ENCODE measurements around the gene PPP2R1A.
A peak's percentile ranks its signal among the peaks of the same experiment; 100 is the strongest.
"Not testable (repeated sequence)": the region's sequence is repeated elsewhere in the genome, so short reads cannot be mapped to it uniquely, and the experiment has no call there.

Gene PPP2R1A

DNA sequence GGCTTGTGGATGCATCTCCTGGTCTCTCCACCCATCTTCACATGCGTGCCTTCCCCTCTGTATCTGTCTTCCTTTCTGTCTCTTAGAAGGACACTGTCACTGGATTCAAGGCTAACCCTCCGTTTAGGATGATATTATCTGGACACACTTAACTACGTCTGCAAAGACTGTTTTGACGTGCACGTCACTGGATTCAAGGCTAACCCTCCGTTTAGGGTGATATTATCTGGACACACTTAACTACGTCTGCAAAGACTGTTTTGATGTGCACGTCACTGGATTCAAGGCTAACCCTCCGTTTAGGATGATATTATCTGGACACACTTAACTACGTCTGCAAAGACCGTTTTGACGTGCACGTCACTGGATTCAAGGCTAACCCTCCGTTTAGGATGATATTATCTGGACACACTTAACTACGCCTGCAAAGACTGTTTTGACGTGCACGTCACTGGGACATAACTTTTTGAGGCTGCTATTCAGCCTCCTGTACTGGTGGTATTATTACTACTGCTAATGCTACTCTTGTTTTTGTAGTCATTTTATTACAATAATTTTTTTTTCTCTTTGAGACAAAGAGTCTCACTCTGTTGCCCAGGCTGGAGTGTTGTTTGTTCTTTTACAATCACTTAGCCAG, 11.0 kb downstream of the PPP2R1A start:
- DNase-seq = not testable (repeated sequence)

DNA sequence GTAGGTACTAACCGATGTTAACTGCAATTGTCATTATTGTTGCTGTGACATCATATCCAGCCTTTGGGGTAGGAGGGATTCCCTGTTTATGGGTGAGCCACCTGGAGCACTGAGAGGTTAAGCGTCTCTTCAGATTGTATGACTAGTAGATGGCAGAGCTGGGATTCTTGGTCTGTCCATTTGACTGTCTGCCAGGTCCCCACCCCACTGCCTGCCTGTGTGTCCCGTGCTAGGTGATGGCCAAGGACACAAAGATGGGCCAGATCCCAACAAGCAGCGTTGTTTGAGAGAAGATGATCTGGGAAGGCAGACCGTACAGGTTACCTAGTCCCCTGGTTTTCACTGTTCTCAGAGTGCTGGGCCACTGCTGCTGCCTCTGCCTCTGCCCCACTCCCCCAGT, 16.6 kb downstream of the PPP2R1A start:
- no peak for DNase-seq

DNA sequence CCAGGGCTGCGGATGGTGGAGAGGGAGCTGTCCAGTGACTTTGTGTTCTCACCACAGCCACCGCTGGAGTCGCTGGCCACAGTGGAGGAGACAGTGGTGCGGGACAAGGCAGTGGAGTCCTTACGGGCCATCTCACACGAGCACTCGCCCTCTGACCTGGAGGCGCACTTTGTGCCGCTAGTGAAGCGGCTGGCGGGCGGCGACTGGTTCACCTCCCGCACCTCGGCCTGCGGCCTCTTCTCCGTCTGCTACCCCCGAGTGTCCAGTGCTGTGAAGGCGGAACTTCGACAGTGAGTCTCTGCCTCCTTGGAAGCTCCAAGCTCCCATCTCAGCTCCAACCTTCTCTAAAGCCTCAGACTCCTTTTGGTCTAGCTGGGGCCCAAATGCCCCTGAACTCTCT, 21.4 kb downstream of the PPP2R1A start:
- DNase-seq = no peak

DNA sequence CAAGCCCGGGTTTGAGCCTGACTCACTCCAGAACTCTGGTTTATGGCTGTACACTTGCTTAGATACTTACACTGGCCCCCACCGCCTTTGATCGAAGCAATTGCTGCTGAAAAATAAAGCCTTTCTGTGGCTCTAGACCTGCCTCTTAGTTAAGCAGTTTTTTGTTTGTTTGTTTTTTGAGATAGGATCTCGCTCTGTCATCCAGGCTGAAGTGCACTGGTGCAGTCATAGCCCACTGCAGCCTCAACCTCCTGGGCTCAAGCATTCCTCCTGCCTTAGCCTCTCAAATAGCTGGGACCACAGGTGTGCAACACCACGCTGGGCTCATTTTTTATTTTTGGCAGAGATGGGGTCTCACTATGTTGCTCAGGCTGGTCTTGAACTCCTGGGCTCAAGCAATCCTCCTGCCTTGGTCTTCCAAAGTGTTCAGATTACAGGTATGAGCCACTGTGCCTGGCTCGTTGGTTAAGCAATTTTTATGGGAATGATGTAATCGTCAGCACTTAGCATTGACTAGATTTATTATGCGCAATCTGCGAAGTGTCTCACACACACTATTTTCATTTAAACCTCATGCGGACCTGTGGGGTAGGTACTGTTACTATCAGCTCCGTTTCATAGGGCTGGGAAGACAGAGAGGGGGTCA, 22.2 kb downstream of the PPP2R1A start:
- no peak for DNase-seq

DNA sequence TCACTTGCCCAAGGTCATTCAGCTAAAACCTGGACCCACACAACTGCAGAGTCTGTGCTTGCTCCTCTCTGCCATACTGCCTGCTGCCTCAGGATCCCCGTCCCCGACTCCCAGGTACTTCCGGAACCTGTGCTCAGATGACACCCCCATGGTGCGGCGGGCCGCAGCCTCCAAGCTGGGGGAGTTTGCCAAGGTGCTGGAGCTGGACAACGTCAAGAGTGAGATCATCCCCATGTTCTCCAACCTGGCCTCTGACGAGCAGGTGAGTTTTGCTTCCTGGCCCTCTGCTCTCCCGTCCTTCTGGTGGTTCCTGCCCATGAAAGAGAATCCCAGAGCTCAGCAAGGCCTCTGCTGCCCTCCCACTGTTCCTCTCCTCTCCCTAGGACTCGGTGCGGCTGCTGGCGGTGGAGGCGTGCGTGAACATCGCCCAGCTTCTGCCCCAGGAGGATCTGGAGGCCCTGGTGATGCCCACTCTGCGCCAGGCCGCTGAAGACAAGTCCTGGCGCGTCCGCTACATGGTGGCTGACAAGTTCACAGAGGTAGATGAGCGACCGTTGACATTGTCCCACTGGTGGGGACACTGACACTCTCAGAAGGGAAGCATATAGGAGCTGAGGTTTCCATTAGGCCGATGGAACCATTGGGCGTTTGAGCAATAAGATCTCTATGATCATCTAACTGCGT, 22.9 kb downstream of the PPP2R1A start:
- DNase-seq = no peak

DNA sequence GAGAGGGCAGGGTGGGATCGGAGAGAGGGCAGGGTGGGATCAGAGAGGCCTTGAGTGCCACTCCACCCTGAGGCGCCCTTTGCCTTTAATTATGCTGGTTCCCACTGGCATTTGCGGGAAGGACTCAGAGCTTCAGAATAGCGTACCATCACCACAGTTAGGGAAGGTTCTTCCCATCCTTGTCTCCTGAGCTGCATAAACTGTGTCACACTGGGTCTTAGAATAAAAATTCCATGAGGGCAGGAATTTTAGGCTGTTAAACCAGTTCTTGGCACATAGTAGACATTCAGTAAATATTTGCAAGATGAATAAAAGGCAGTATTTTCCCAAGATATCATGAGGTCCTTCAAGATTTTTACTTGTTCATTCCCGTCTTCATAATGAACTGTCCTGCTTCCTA, 24.4 kb downstream of the PPP2R1A start:
- no peak for DNase-seq

DNA sequence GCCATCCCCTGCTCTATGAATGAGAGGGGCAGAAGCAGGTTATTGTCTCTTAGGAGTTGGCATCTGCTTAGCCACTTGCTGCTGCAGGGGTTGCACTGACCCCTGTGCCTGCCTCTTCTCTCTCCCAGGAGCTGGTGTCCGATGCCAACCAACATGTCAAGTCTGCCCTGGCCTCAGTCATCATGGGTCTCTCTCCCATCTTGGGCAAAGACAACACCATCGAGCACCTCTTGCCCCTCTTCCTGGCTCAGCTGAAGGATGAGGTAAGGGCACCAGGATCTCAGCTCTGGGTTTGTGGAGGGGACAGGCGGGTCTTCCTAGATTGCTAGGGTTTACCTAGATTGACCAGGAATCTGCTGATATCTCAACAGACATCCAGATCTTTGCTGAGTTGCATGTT, 26.5 kb downstream of the PPP2R1A start:
- DNase-seq = no peak

DNA sequence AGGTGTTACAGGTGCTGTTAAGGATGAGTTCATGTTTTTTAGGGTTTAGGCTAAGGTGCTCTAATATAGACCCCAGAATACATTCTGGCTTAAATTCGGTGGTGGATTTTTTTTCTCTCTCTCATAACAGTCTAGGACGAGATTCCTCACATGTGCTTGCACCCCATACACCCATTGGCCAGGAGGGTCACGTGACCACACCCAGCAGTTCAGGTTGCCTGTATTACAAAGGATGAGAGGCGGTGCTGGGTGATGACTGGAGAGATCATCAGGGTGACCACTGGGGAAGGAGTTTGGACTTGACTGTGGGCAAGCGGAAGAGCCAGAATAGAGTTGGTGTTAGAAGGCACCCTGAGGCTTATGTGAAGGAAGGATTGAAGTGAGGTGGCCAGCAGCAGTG, 27.7 kb downstream of the PPP2R1A start:
- DNase-seq = no peak

DNA sequence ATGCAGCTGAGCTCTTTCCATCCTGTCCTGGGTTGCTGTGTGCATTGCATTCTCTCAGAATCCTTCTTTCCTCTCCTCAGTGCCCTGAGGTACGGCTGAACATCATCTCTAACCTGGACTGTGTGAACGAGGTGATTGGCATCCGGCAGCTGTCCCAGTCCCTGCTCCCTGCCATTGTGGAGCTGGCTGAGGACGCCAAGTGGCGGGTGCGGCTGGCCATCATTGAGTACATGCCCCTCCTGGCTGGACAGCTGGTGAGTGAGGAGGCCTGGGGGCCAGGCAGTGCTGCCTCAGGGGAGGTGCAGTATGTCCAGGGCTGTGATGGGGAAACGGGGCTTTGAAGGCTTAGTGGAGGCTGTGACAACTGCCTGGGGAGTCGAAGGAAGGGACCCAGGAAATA, 29.8 kb downstream of the PPP2R1A start:
- no peak for DNase-seq

DNA sequence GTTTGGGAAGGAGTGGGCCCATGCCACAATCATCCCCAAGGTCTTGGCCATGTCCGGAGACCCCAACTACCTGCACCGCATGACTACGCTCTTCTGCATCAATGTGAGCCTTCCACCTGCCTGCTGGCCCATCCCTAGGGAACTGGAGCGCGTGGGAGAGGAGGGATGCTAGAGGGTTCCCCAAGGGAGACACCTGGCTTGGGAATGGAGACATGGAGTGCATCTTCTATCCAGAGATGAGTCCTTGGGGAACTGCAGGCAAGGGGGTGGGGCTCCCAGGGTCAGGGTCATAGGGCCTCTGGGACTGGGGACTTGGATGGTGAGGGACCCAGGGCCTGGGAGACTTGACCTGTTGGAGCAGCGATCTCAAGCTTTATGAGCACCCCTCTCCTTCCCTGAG, 31.2 kb downstream of the PPP2R1A start:
- DNase-seq = no peak

DNA sequence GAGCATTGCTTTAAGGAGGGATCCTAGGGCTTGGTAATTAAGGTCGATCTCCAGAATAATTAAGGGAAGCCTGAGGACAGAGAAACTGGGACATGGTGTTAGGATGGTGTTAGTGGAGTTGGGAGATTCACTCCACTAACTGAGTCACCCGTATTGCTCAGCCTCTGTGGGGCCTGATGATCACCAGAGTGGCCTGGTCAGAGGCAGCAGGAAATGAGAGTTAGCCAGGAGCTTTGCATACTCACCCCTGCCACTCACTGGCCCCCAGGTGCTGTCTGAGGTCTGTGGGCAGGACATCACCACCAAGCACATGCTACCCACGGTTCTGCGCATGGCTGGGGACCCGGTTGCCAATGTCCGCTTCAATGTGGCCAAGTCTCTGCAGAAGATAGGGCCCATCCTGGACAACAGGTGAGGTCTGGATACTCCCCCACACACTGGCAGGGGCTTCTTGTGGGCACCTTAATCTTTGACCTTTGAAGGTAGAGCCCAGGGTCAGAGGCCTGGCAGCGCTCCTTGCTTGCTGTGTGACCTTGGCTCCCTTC, 32.1 kb downstream of the PPP2R1A start:
- no peak for DNase-seq

DNA sequence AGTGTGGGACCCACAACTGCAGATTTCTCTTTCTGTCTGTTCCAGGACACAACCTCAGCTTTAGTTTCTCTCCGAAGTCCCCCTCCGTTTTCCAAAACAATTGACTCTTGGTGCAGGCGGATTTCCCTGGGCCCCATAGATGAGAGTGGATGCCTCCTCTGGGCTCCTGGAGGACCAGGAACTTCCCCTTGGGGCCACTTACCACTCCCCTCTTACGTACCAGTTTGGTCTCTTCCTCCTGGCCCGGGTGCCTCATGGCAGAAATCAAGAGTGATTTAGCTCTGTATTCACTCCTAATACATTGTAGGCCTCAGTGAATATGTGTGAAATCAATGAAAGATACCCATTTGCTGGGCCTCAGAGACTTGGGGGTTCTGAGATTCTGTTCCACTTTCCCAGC, 34.4 kb downstream of the PPP2R1A start:
- DNase-seq = no peak

DNA sequence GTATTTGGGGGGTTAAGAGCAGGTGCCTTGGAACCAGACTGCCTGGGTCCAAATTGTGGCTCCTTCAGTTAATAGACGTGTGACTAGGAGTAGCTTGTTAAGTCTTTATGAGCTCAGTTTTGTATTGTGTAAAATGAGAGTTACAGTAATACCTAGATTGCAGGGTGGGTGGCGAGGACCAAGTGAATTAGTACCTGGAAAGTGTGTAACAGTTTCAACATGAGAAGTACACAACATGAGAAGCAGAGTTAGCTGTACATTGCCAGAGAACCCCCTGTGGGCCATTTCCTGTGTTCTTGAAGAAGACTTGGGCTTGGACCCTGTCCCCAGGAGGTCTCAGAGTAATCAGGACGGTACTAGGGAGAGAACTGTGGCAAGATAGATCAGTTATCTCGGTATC, 36.8 kb downstream of the PPP2R1A start:
- no peak for DNase-seq

DNA sequence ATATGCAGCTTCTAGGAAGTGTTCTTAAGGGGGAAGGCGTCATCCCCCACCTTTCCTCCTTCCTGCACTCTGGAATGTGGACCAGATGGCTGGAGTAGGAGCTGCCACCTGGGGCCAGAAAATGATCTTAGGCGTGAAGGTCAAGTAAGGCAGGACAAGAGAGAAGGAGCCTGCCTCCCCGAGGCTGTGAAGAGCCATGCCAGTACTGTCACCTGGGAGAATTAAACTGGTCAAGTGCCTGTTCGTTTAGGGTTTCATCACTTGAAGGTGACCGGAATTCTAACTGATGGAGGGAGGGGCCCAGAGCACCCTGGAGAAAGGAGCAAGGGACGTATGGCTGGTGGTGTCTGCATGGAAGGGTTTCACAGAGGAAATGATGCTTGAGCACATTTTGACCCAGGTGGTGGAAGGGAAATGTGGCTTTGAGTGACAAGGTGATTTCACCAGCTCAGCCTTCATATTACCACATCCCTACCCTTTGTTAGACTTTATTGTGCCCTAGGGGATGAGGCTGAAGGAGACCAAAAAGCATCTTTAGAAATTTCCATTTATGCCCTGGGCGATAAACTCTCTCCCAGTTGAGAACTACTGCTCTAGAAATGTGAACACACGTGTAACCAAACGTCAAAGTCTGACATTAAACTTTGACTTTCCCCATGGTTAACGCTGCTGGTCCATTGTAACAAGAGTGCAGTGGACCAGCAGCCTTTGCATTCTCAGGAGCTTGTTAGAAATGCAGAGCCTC, 37.5 kb downstream of the PPP2R1A start:
- no peak for DNase-seq

DNA sequence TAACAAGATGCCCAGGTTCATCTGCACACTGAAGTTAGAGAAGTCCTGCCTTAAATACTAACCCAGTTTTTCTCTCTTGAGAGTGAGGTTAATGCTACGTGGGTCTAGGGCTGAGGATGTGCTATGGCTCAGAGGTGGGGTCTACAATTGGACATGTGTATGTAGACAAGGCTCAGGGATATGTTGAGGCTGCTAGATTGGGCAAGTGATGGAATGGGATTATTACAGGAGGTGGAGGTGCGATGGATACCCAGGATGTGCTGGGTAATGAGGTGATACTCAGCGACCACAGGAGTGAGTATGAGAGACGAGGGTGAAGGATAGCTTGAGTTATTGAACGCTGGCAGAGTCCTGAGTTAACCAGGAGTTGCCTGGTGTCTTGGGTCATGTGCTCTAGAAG, 38.1 kb downstream of the PPP2R1A start:
- DNase-seq = no peak

DNA sequence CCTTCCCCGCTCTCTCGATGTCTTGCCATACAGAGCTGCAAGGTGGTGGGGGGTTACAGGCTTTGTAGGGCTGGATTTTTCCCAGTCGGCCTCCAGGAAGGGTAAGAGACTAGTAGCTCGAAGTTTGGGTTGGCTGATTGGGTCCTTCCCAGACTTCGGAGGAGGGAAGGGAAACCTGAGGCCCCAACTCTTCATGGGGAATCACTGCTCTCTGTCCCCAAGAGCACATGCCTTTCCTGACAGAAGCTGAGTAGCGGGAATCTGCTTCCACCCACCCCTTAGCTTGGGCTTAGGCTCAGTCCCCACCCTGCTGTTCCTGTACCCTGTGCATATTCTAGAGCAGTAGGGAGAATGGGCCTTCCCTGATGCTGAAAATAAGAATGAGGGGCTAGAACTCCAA, 39.7 kb downstream of the PPP2R1A start:
- DNase-seq = no peak

DNA sequence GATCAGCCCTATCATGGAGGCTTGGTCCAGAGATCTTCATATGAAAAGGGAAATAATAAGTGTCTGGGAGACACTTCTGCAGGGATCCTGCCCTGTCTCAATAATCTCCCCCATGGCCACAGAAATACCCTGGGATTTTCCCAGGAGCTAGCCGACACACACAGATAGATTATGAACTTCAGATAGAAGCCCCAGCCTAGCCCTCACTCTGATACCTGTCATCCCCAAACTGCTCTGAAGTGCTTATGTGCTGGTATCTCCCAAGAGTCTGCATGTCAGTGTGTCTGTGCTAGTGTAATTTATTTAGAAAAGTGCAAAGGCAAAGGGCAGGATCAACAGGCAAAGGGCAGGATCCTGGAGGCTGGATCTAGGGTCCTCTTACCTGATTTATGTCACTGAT, 40.8 kb downstream of the PPP2R1A start:
- DNase-seq = no peak

DNA sequence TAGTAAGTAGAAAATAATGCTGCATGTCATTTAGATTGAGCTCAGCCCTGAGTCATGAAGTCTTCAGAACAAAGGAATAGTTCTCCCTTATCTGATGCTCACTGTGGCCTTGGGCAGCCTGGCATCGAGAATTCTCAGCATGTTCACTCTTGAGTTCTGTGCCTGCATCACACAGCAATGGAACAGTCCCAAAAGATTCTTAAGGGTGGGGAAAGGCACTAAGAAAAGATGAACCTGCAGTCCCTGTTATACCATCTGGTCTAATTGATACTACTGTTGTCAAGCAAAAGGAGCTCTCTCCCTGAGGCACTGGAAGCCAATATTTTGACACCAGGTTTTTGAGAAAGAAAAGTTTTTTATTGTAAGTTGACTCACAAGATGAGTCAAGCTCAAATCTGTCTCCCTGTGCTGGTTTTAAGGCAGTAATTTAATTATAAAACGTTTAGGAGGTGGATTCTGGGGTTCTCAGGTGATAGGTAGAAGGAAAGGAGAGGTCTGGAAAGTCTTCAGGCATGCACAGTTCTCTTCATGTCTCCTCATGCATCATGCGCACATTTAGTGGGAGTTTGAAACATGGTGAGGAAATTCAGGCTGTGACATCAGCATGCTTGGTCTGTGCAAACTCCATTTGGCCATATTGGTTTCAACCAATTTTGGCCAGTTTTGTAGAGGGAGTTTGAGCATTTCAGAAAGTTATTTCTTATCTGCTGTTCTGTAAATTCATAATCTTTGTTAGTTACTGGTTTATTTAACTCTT, 41.5 kb downstream of the PPP2R1A start:
- no peak for DNase-seq

DNA sequence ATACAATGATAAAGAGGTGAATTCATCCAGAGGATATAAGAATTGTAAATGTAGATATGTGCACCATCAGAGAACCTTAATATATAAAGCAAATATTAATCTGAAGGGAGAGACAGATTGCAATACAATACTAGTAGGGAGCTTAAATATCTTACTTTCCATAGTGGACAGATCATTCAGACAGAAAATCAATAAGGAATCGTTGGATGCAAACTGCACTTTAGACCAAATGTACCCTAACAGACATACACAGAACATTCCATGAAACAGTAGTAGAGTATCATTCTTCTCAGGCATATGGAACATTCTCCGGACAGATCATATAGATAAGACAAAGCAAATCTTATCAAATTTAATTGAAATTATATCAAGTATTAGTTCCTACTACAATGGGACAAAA, 44.6 kb downstream of the PPP2R1A start:
- DNase-seq = no peak

DNA sequence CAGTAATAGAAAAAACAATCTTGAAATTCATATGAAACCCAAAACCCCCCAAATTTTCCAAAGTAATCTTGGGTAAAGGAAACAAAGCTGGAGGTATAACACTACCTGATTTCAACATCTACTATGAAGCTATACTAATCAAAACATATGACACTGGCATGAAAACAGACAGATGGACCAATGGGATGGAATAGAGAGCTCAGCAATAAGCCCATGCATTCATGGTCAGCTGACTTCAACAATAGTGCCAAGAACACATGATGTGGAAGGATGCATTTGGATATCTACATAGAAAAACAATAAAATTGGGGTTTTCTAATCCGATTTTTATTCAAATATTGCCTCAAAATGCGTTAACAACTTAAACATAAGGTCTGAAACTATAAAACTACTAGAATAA, 47.3 kb downstream of the PPP2R1A start:
- DNase-seq = no peak

DNA sequence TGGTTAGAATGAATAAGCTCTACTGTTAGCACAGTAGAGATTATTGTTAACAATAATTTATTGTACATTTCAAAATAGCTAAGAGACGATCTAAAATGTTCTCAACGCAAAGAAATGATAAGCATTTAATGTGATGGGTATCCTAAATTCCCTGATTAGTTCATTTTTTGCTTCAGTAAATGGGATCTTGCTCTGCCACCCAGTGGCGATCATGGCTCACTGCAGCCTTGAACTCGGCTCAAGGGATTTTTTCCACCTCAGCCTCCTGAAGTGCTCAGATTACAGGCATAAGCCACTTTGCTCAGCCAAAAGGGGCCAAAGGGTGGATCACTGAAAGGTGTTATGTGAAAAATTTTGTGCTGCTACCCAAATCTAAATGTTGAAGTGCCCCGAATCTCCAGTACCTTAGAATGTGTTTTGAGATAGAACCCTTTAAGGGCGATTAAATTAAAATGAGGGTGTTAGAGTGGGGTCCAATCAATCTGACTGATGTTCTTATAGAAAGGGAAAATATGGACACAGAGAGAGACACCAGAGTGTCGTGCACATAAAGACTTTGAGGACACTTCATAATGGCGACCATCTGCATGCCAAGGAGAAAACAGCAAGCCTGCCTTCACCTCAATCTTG, 48.0 kb downstream of the PPP2R1A start:
- peak; percentile 17 to 51 for DNase-seq

DNA sequence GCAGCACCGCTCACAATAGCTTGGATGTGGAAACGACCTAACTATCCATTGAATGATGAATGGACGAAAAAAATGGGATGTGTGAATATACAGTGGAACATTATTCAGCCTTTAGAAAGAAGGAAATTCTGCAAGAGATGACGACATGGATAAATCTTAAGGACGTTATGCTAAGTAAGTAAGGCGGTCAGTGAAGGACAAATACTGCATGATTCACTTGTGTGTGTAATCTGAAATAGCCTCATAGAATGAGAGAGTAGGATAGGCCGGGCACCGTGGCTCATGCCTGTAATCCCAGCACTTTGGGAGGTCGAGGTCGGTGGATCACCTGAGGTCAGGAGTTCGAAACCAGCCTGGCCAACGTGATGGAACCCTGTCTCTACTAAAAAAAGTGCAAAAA, 54.2 kb downstream of the PPP2R1A start:
- DNase-seq = no peak
